HCT116 (cell line): ENCODE measurements around the gene ICE1. TPM values are rescaled to one million over a fixed set of nuclear protein-coding genes. Genes with fewer than 3 reads are reported as not detected.

ENCODE experiments used
- ATAC-seq: fragments of 200-7000 bp; cut with Tn5 transposase; 2 replicates; pipeline ENCODE4 v1.9.1; 2020; ENCODE audit warnings: mild to moderate bottlenecking, moderate library complexity
- BruUV-seq: library from RNA; stranded (reverse); fragments of 400-500 nt; replicated peaks from 2 replicates; lab custom pipeline; 2021; lab: Mats Ljungman, UMichigan
- CTCF ChIA-PET: fragments of 300-600 bp; sonication (Branson Sonifier 250); formaldehyde crosslinking; loops from one replicate; lab custom pipeline; 2021; ENCODE audit warnings: antibody characterized with exemption; lab: Charles Lee
- POLR2A ChIA-PET: fragments of 300-600, 350-600 bp; sonication (Branson Sonifier 250); formaldehyde crosslinking; loops from one replicate; lab custom pipeline; 2021; ENCODE audit warnings: antibody characterized with exemption; lab: Charles Lee
- RAD21 ChIA-PET, 2 experiments: fragments of 300-600 bp; sonication (Branson Sonifier 250); formaldehyde crosslinking; loops; one replicate each; lab custom pipeline; 2023; ENCODE audit warnings: low total read pairs in 2 of 2; ENCODE audit not compliant: uncharacterized antibody in 2 of 2, unreplicated experiment in 2 of 2, low non-redundant PET in 1 of 2; lab: Charles Lee
- DNase-seq: peaks from one replicate; pipeline ENCODE4 v3.0.0-alpha.2; 2010; ENCODE audit warnings: low read depth, low spot score
- H2AFZ ChIP-seq: fragments of 200-600 bp; shearing (Covaris generic), sonication (generic); 2 replicates; pipeline ENCODE4 v1.6.1; 2017; ENCODE audit warnings: low read depth, mixed run types, mixed read lengths, antibody characterized with exemption, low read length; ENCODE audit not compliant: poor library complexity, severe bottlenecking
- H3K27ac ChIP-seq: 2 replicates; pipeline ENCODE4 v1.5.1; 2012; ENCODE audit warnings: low read depth, low read length
- H3K27me3 ChIP-seq: fragments of 200-600 bp; sonication (generic); 2 replicates; pipeline ENCODE4 v1.6.1; 2016; ENCODE audit warnings: mixed run types, low read length, mixed read lengths; ENCODE audit not compliant: insufficient read depth
- H3K36me3 ChIP-seq, 2 experiments: fragments of 200-500 bp in 1 of 2; fragments of 200-600 bp in 1 of 2; sonication (Bioruptor generic) in 1 of 2; sonication (generic) in 1 of 2; 2 replicates each; pipeline versions ENCODE4 v1.5.1 to v1.6.1; 2014 to 2016; ENCODE audit warnings: low read length in 2 of 2, inconsistent platforms in 1 of 2, mixed read lengths in 1 of 2, mixed run types in 1 of 2; ENCODE audit not compliant: insufficient read depth in 2 of 2, control insufficient read depth in 1 of 2
- H3K4me1 ChIP-seq, 2 experiments: fragments of 200-600 bp in 1 of 2; sonication (generic) in 1 of 2; 2 replicates each; pipeline versions ENCODE4 v1.5.1 to v1.6.1; 2012 to 2017; ENCODE audit warnings: low read length in 2 of 2, inconsistent platforms in 1 of 2, mild to moderate bottlenecking in 1 of 2, mixed read lengths in 1 of 2, mixed run types in 1 of 2, moderate library complexity in 1 of 2; ENCODE audit not compliant: insufficient read depth in 2 of 2, control insufficient read depth in 1 of 2
- H3K4me2 ChIP-seq: fragments of 200-600 bp; sonication (generic); 2 replicates; pipeline ENCODE4 v1.6.1; 2017; ENCODE audit warnings: mixed run types, low read length, mixed read lengths
- H3K4me3 ChIP-seq, 2 experiments: fragments of 200-600 bp in 1 of 2; sonication (generic) in 1 of 2; replicated peaks in 1 of 2; 2 replicates each; pipeline ENCODE4 v1.5.1; 2011 to 2016; ENCODE audit warnings: low read length in 2 of 2, control low read depth in 1 of 2, low read depth in 1 of 2, mild to moderate bottlenecking in 1 of 2, mixed read lengths in 1 of 2, mixed run types in 1 of 2
- H3K79me2 ChIP-seq: fragments of 200-600 bp; sonication (generic); 2 replicates; pipeline ENCODE4 v1.6.1; 2017; ENCODE audit warnings: mild to moderate bottlenecking, mixed run types, low read length, moderate library complexity, mixed read lengths; ENCODE audit not compliant: insufficient read depth
- H3K9ac ChIP-seq: fragments of 200-600 bp; sonication (generic); 2 replicates; pipeline ENCODE4 v1.6.1; 2016; ENCODE audit warnings: low read length, mixed read lengths
- H3K9me2 ChIP-seq: fragments of 200-600 bp; sonication (generic), shearing (Covaris generic); 2 replicates; pipeline ENCODE4 v1.6.1; 2017; ENCODE audit warnings: mixed run types, mild to moderate bottlenecking, moderate library complexity; ENCODE audit not compliant: insufficient read depth
- H3K9me3 ChIP-seq, 2 experiments: fragments of 200-500 bp in 1 of 2; fragments of 200-600 bp in 1 of 2; sonication (Bioruptor generic) in 1 of 2; sonication (generic) in 1 of 2; 2 replicates each; pipeline ENCODE4 v1.6.1; 2014 to 2017; ENCODE audit warnings: low read length in 2 of 2, mixed read lengths in 2 of 2, inconsistent platforms in 1 of 2, low read depth in 1 of 2, mild to moderate bottlenecking in 1 of 2, mixed run types in 1 of 2, moderate library complexity in 1 of 2; ENCODE audit not compliant: control insufficient read depth in 1 of 2, insufficient read depth in 1 of 2
- H4K20me1 ChIP-seq: fragments of 200-600 bp; sonication (generic), shearing (Covaris generic); 2 replicates; pipeline ENCODE4 v1.6.1; 2017; ENCODE audit warnings: mixed run types, mild to moderate bottlenecking, moderate library complexity; ENCODE audit not compliant: insufficient read depth
- CEBPB ChIP-seq: IDR thresholded peaks from 2 replicates; pipeline ENCODE4 v1.6.1; 2012; ENCODE audit warnings: low read depth
- EGR1 ChIP-seq: IDR thresholded peaks from 2 replicates; pipeline ENCODE4 v1.6.1; 2012; ENCODE audit warnings: low read depth
- ELF1 ChIP-seq: IDR thresholded peaks from 2 replicates; pipeline ENCODE4 v1.6.1; 2012; ENCODE audit warnings: low read depth, borderline replicate concordance
- EZH2 ChIP-seq: fragments of 200-600 bp; sonication (generic); IDR thresholded peaks from 2 replicates; pipeline ENCODE4 v1.6.1; 2017; ENCODE audit warnings: antibody characterized with exemption, mixed run types
- EZH2phosphoT487 ChIP-seq: fragments of 200-600 bp; IDR thresholded peaks from 2 replicates; pipeline ENCODE4 v1.6.1; 2018; ENCODE audit warnings: antibody characterized with exemption, borderline replicate concordance
- FOSL1 ChIP-seq: IDR thresholded peaks from 2 replicates; pipeline ENCODE4 v1.6.1; 2012; ENCODE audit warnings: low read depth
- MAX ChIP-seq: IDR thresholded peaks from 2 replicates; pipeline ENCODE4 v1.6.1; 2012
- POLR2AphosphoS5 ChIP-seq: IDR thresholded peaks from 2 replicates; pipeline ENCODE4 v1.6.1; 2011; ENCODE audit warnings: mild to moderate bottlenecking, low read depth, low read length, moderate library complexity
- SIN3A ChIP-seq: IDR thresholded peaks from 2 replicates; pipeline ENCODE4 v1.6.1; 2012; ENCODE audit warnings: low read depth
- SP1 ChIP-seq: IDR thresholded peaks from 2 replicates; pipeline ENCODE4 v1.6.1; 2012; ENCODE audit warnings: low read depth
- SRF ChIP-seq: IDR thresholded peaks from 2 replicates; pipeline ENCODE4 v1.6.1; 2012; ENCODE audit warnings: low read depth
- TCF7L2 ChIP-seq: IDR thresholded peaks from 2 replicates; pipeline ENCODE4 v1.7.0; 2011; ENCODE audit warnings: borderline replicate concordance, inconsistent platforms; ENCODE audit not compliant: insufficient read depth, insufficient read length; ENCODE audit errors: extremely low read depth
- YY1 ChIP-seq: IDR thresholded peaks from 2 replicates; pipeline ENCODE4 v1.6.1; 2011; ENCODE audit warnings: low read length, low read depth, moderate library complexity, mild to moderate bottlenecking; ENCODE audit not compliant: insufficient replicate concordance; ENCODE audit errors: extremely low read depth
- ZFX ChIP-seq: fragments of 450-650 bp; IDR thresholded peaks from 2 replicates; pipeline ENCODE4 v1.6.1; 2017
- ZNF274 ChIP-seq: fragments of 200-500 bp; sonication (Bioruptor generic); IDR thresholded peaks from 2 replicates; pipeline ENCODE4 v1.6.1; 2014; ENCODE audit warnings: mild to moderate bottlenecking, low read depth, low read length, inconsistent platforms
- intact Hi-C: fragments of 100-400 bp; cut with micrococcal nuclease; formaldehyde crosslinking; loops from 2 replicates; pipeline ENCODE4 v1.10.0; 2022
- total RNA-seq: library from RNA; stranded (reverse); gene quantifications from one replicate; pipeline ENCODE4 v1.2.1, GENCODE V29; 2021; ENCODE audit not compliant: unreplicated experiment
- TF ChIP-seq, protein P1 (sequence below): IDR thresholded peaks from 2 replicates; pipeline ENCODE4 v1.6.1; 2011; ENCODE audit warnings: mild to moderate bottlenecking, low read length, moderate library complexity; ENCODE audit not compliant: insufficient replicate concordance; ENCODE audit errors: extremely low read depth
- TF ChIP-seq, protein P2 (sequence below): IDR thresholded peaks from 2 replicates; pipeline ENCODE4 v1.6.1; 2012

Gene ICE1
- total RNA-seq, 1 experiment from 2014 or later: 30.0 TPM

DNA sequence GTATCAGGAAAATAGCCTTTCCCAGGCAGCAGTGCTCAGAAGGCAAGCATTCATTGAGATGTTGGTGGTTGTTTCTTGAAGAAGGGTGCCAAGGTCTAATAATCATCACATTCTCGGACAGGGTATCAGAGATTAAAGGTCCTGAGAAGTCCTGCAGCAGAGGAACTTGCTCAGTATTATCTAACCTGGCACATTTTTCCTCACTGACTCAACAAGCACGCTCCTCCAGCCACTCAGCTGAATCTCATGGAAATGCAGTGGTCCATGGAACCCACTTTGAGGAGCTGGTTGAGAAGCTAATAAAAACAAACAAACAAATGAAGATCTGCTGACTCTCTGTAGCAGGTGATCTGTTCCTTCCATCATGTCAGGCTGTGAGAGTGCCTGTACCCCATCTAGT lies 35.3 kb upstream of the ICE1 start:
- H3K4me2 ChIP-seq: no peak overlapping the region
- H3K4me3 ChIP-seq: no peak overlapping the region
- no peak for DNase-seq
- H3K79me2 ChIP-seq: no peaks in the 10 kb centered on the region
- H3K27ac ChIP-seq: no peak overlapping the region
- H3K4me1 ChIP-seq: no peaks in the 10 kb centered on the region
- no peaks in the 10 kb centered on the region for H3K9me3 ChIP-seq
- TF ChIP-seq FOSL1 (no peak), CEBPB (no peak), EZH2phosphoT487 (no peak), MAX (no peak)
- TF ChIP-seq, protein P1, sequence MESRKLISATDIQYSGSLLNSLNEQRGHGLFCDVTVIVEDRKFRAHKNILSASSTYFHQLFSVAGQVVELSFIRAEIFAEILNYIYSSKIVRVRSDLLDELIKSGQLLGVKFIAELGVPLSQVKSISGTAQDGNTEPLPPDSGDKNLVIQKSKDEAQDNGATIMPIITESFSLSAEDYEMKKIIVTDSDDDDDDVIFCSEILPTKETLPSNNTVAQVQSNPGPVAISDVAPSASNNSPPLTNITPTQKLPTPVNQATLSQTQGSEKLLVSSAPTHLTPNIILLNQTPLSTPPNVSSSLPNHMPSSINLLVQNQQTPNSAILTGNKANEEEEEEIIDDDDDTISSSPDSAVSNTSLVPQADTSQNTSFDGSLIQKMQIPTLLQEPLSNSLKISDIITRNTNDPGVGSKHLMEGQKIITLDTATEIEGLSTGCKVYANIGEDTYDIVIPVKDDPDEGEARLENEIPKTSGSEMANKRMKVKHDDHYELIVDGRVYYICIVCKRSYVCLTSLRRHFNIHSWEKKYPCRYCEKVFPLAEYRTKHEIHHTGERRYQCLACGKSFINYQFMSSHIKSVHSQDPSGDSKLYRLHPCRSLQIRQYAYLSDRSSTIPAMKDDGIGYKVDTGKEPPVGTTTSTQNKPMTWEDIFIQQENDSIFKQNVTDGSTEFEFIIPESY: no peak
- POLR2A ChIA-PET: no interaction called here
- ATAC-seq: no peak
- no peaks in the 10 kb centered on the region for H3K36me3 ChIP-seq
- CTCF ChIA-PET: no interaction called here
- H3K9ac ChIP-seq: no peak overlapping the region
- RAD21 ChIA-PET: interaction anchor here in 1 of 2 experiments (0.5 kb wide), 1 partner anchor 959 kb away, joined by 4 read pairs; no protein-coding TSS in a partner anchor
- no peaks in the 10 kb centered on the region for H4K20me1 ChIP-seq
- no peak overlapping the region for H2AFZ ChIP-seq
- intact Hi-C loops: no loop called here
- no peaks in the 10 kb centered on the region for H3K9me2 ChIP-seq
- H3K27me3 ChIP-seq: 0 out of 2 replicates have a peak, but pooled peaks cover 6% of the 10 kb centered on the region
- no TSS peak for BruUV-seq

GRCh38 chr5:5387777-5388176 lies 34.7 kb upstream of the ICE1 start:
- CTCF ChIA-PET: no interaction called here
- H3K4me3 ChIP-seq: no peak overlapping the region
- no peak overlapping the region for H3K9ac ChIP-seq
- RAD21 ChIA-PET: interaction anchor here in 1 of 2 experiments (0.5 kb wide), 1 partner anchor 958 kb away, joined by 4 read pairs; no protein-coding TSS in a partner anchor
- no peaks in the 10 kb centered on the region for H3K79me2 ChIP-seq
- H4K20me1 ChIP-seq: no peaks in the 10 kb centered on the region
- H3K9me3 ChIP-seq: no peaks in the 10 kb centered on the region
- no peak overlapping the region for H3K4me2 ChIP-seq
- intact Hi-C loops: no loop called here
- no TSS peak for BruUV-seq
- no peaks in the 10 kb centered on the region for H3K36me3 ChIP-seq
- POLR2A ChIA-PET: no interaction called here
- H2AFZ ChIP-seq: no peak overlapping the region
- H3K27me3 ChIP-seq: 0 out of 2 replicates have a peak, but pooled peaks cover 6% of the 10 kb centered on the region
- no peaks in the 10 kb centered on the region for H3K9me2 ChIP-seq
- ATAC-seq (no peak), DNase-seq (no peak)
- no peak overlapping the region for H3K27ac ChIP-seq
- H3K4me1 ChIP-seq: no peaks in the 10 kb centered on the region
- TF ChIP-seq SRF (no peak), EZH2 (no peak), CEBPB (no peak), SIN3A (no peak), ZNF274 (no peak), TCF7L2 (no peak), EZH2phosphoT487 (no peak), FOSL1 (no peak), ELF1 (no peak), EGR1 (no peak), ZFX (no peak), POLR2AphosphoS5 (no peak), SP1 (no peak), YY1 (no peak)
- TF ChIP-seq, protein P2, sequence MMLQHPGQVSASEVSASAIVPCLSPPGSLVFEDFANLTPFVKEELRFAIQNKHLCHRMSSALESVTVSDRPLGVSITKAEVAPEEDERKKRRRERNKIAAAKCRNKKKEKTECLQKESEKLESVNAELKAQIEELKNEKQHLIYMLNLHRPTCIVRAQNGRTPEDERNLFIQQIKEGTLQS: no peak
